RWPE2 (cell line): ENCODE measurements around the gene GGCT.
A peak's percentile ranks its signal among the peaks of the same experiment; 100 is the strongest.
"Not testable (repeated sequence)": the region's sequence is repeated elsewhere in the genome, so short reads cannot be mapped to it uniquely, and the experiment has no call there.

Experiments
- ATAC-seq: fragments of 200-7000 bp; cut with Tn5 transposase; 3 replicates; pipeline ENCODE4 v1.9.1; 2021; ENCODE audit warnings: low read depth
- DNase-seq: peaks from one replicate; pipeline ENCODE4 v3.0.0-alpha.2; 2020; ENCODE audit warnings: low spot score
- H3K27ac ChIP-seq: fragments of 450-650 bp; 2 replicates; pipeline ENCODE4 v1.5.1; 2017; ENCODE audit warnings: mild to moderate bottlenecking; ENCODE audit not compliant: poor library complexity, severe bottlenecking
- H3K27me3 ChIP-seq: fragments of 250-450 bp; sonication (Bioruptor Pico); 2 replicates; pipeline ENCODE4 v1.5.1; 2021; ENCODE audit warnings: mild to moderate bottlenecking, moderate library complexity; ENCODE audit not compliant: insufficient read depth, poor library complexity, severe bottlenecking
- H3K36me3 ChIP-seq: fragments of 250-450 bp; sonication (Bioruptor Pico); 2 replicates; pipeline ENCODE4 v1.5.1; 2020; ENCODE audit warnings: low read depth, mild to moderate bottlenecking, moderate library complexity
- H3K4me1 ChIP-seq: fragments of 250-450 bp; sonication (Bioruptor Pico); 2 replicates; pipeline ENCODE4 v1.5.1; 2021; ENCODE audit warnings: mild to moderate bottlenecking, moderate library complexity; ENCODE audit not compliant: insufficient read depth, poor library complexity, severe bottlenecking
- H3K4me3 ChIP-seq: fragments of 250-450 bp; sonication (Bioruptor Pico); 2 replicates; pipeline ENCODE4 v1.5.1; 2021; ENCODE audit warnings: mild to moderate bottlenecking, moderate library complexity; ENCODE audit not compliant: severe bottlenecking
- H3K9me3 ChIP-seq: fragments of 250-450 bp; sonication (Bioruptor Pico); 2 replicates; pipeline ENCODE4 v1.5.1; 2021; ENCODE audit warnings: mild to moderate bottlenecking, moderate library complexity; ENCODE audit not compliant: severe bottlenecking
- TF ChIP-seq, protein P1 (sequence below): fragments of 450-650 bp; IDR thresholded peaks from one replicate; pipeline ENCODE4 v1.5.1; 2017; ENCODE audit warnings: mild to moderate bottlenecking, moderate library complexity; ENCODE audit not compliant: poor library complexity, severe bottlenecking

GGCT gene

DNA sequence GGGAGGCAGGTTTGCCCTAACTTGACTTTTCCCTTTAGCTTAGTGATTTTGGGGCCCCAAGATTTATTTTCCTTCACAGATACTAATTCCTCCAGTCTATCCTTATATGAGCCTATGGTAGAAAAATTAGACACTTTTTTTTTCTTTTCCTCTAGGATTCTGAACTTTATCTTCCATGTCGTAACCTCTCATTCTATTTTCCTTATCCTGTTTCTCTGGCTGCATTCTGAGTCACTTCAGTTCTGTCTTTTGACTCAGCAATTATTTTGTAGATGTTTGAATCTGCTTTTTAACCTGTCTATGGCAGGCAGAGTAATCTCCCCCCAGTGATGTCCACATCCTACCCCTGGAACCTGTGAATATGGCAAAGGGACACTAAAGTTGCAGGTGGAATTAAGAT, 19.0 kb downstream of the GGCT start:
- peaks cover 2% of the 10 kb centered on the region for H3K9me3 ChIP-seq
- TF ChIP-seq, protein P1, sequence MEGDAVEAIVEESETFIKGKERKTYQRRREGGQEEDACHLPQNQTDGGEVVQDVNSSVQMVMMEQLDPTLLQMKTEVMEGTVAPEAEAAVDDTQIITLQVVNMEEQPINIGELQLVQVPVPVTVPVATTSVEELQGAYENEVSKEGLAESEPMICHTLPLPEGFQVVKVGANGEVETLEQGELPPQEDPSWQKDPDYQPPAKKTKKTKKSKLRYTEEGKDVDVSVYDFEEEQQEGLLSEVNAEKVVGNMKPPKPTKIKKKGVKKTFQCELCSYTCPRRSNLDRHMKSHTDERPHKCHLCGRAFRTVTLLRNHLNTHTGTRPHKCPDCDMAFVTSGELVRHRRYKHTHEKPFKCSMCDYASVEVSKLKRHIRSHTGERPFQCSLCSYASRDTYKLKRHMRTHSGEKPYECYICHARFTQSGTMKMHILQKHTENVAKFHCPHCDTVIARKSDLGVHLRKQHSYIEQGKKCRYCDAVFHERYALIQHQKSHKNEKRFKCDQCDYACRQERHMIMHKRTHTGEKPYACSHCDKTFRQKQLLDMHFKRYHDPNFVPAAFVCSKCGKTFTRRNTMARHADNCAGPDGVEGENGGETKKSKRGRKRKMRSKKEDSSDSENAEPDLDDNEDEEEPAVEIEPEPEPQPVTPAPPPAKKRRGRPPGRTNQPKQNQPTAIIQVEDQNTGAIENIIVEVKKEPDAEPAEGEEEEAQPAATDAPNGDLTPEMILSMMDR = no peak
- no peaks in the 10 kb centered on the region for H3K27me3 ChIP-seq
- H3K4me3 ChIP-seq = no peak overlapping the region
- no peak overlapping the region for H3K27ac ChIP-seq
- ATAC-seq = no peak
- no peaks in the 10 kb centered on the region for H3K36me3 ChIP-seq
- DNase-seq = no peak
- H3K4me1 ChIP-seq = peaks cover 3% of the 10 kb centered on the region

DNA sequence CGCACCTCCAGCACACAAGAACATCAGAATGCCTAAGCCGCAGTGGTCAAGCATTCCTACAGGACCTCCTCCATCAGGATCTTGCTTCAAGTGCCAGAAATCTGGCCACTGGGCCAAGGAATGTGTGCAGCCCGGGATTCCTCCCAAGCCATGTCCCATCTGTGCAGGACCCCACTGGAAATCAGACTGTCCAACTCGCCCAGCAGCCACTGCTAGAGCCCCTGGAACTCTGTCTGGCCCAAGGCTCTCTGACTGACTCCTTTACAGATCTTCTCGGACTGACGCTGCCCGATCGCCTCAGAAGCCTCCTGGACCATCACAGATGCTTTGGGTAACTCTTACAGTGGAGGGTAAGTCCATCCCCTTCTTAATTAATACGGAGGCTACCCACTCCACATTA, 23.2 kb downstream of the GGCT start:
- DNase-seq, H3K4me1 ChIP-seq, H3K27ac ChIP-seq, ATAC-seq, H3K9me3 ChIP-seq, H3K36me3 ChIP-seq, H3K27me3 ChIP-seq, H3K4me3 ChIP-seq: not testable (repeated sequence)

DNA sequence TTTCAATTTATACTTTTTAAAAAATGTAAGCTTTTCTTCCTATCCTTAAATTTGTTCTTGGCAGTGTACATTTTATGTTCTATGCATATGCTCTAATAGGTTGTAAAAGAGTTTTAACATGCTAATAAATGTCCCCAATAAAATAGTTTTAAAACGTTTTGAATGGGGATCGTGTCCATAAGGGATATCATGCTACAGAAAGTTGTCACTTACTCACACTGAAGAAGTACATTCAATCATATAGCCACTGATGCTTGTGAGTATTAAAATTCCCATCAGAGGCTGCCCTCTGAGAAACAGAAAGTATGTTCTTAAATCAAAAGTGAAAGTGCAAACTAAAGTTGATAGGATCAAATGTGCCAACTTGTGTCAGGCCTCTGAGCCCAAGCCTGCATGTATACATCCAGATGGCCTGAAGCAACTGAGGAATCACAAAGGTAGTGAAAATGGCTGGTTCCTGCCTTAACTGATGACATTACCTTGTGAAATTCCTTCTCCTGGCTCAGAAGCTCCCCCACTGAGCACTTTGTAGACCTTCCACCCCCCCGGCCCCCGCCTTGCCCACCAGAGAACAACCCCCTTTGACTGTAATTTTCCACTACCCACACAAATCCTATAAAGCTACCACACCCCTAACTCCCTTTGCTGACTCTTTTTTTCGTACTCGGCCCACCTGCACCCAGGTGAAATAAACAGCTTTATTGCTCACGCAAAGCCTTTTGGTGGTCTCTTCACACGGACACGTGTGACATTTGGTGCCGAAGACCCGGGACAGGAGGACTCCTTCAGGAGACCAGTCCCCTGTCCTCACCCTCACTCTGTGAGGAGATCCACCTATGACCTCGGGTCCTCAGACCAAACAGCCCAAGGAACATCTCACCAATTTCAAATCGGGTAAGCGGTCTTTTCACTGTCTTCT, 25.2 kb downstream of the GGCT start:
- TF ChIP-seq, protein P1 = no peak
- Histone ChIP-seq H3K36me3 (no peaks in the 10 kb centered on the region), H3K4me1 (peaks cover 9% of the 10 kb centered on the region), H3K4me3 (peak overlapping the region; percentile 63), H3K27me3 (no peaks in the 10 kb centered on the region), H3K9me3 (no peaks in the 10 kb centered on the region), H3K27ac (peak overlapping the region; percentile 61)
- ATAC-seq (no peak), DNase-seq (no peak)

DNA sequence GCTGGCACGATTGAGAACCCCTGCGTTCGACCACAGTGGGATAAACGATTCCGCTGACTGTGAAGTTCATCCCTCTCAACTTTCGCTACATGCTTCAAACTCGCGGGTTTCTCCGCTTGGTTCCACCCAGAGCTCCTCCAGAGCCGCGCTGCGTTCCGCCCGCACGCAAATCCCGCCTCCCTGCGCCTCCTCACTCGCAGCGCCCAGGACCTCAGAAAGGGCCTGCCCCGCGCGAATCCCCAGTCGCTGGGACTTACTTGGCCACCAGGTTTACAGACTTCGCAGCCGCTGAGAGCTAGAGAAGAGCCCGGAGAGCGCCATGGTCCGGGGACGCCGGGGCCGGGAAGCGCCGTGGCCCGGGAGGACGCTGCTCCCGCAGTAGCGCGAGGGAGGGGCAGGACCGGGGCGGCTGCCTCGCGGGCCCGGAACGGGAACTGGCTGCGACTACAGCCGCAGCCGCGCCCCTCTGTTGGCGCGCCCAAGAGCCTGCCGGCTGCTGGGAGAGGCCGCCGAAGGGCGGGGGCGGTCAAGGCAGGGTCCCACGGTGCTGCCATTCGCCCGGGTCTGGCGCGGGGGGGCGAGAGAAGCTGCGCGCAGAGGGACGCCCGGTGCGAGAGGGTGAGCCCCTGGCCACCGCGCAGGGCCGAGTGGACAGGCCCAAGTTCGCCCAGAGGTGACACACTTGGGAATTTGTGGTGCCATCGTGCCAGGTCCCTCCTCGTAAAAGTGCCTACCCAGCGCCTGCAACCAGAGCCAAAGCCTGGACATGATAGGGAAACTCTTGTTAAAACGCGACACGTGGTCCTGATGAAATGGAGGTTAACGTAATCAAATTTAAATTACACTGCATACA, 26.1 kb downstream of the GGCT start, which contains the start of gene NOD1:
Gene NOD1, minus strand, starts transcription at position 436 of the 853 bp plus-strand sequence. CDS start 21,863 bp downstream, outside the sequence.
- ATAC-seq (peak; percentile 94), DNase-seq (peak; percentile 71)
- Histone ChIP-seq H3K36me3 (no peaks in the 10 kb centered on the region), H3K27ac (peak within 1 kb of the TSS; percentile 61), H3K27me3 (no peaks in the 10 kb centered on the region), H3K9me3 (no peaks in the 10 kb centered on the region), H3K4me1 (peaks cover 9% of the 10 kb centered on the region), H3K4me3 (peak within 1 kb of the TSS; percentile 63)
- TF ChIP-seq, protein P1 = no peak

DNA sequence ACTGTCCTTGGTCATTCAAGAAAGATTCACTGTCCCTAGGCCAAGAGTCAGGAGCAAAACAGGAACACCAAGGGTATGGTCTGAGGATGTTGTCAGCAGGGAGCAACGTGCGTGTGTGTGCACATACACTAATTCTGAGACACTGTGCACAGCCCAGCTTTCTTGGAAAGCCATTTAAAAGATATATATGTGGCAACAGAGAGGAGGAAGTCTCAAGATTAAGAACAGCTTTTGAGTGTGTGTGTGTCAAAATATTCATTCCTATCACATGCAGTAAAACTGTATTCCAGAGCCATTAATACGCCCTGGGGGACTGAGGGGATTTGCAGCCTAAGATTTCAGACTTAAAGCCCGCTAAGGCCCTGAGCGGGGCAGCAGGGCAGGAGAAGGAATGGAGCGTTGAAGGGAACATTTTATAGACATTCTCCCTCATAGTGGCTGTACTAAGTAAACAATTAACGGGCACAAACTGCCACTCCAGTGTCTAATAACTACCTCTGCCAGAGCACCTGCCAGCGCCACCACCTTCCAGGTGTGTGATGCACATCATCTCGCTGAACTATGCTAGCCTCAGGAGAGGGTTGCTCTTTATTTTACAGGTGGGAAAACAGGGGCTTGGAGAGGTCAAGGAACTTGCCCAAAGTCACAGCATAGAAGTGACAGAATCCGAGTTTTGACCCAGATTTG, 28.0 kb downstream of the GGCT start:
- H3K4me1 ChIP-seq = peaks cover 9% of the 10 kb centered on the region
- DNase-seq = no peak
- no peaks in the 10 kb centered on the region for H3K9me3 ChIP-seq
- H3K36me3 ChIP-seq = no peaks in the 10 kb centered on the region
- H3K4me3 ChIP-seq = no peak overlapping the region
- no peak for ATAC-seq
- TF ChIP-seq, protein P1 = no peak
- H3K27me3 ChIP-seq = no peaks in the 10 kb centered on the region
- H3K27ac ChIP-seq = no peak overlapping the region
